Epidermal melanocyte (primary cell): ENCODE data around the gene TCOF1.

Experiments used
- DNase-seq: peaks from one replicate; pipeline ENCODE4 v3.0.0; 2011; ENCODE audit warnings: low spot score; ENCODE audit not compliant: insufficient read length

The TCOF1 gene

DNA sequence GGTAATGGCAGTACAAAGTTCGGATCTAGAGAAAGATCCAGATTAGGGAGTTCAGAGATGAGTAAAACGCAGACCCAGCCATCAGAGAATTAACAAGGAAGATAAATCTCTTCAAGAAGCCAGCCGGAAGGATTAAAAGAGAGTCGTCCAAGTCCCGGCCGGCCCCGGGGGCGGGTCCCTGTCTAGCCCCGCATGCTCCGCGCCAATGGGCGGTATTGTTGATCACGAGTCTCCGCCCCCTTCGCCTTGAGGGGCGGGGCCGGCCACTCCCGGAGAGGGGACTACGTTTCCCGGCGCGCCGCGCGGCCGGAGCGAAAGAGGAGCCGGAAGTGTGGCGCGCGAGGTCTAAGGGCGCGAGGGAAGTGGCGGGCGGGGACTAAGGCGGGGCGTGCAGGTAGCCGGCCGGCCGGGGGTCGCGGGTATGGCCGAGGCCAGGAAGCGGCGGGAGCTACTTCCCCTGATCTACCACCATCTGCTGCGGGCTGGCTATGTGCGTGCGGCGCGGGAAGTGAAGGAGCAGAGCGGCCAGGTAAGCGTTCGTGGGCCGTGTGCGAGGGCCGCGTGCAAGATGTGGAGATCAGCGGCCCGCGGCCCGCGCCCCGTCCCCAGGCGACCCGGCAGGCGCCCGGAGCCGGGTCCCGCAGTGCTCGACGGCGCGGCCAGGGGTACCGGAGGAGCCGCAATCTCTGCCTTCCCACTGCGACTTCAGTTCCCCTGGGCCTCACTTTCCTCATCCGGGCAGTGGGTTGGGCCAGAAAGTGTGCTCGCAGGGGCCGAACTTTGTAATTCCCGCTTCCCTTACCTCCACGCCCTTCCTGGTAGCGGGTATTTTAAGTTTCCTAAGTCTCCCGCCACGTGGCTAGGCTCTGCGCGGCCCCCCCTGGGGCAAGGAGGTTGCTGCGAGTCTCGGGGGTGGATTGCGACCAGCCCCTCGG, at the start of gene TCOF1:
Gene TCOF1, plus strand, starts transcription at position 372 of the 935 bp plus-strand sequence. Its CDS starts 50 bp downstream, at position 422.
- DNase-seq, result peak; percentile 89

GRCh38 chr5:150309101-150309885, 48.2 kb upstream of the TCOF1 start:
- no peak for DNase-seq

DNA sequence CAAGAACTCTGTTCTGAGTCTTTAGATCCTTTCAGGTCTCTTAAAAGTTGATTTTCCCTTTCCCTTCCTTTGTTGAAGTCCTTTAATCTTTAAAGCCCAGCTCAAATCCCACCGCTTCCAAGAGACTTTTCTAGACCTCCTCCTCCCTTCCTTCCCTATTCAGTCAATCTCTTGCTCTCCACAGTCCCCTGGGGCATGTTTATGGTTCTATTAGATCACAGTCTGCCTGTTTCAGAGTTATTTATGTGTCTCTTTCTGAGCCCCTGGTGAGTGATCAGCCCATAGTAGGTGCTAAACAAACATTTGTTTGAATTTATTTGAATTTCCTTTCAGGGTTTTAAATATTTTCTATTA, 47.6 kb upstream of the TCOF1 start:
- DNase-seq, result no peak

DNA sequence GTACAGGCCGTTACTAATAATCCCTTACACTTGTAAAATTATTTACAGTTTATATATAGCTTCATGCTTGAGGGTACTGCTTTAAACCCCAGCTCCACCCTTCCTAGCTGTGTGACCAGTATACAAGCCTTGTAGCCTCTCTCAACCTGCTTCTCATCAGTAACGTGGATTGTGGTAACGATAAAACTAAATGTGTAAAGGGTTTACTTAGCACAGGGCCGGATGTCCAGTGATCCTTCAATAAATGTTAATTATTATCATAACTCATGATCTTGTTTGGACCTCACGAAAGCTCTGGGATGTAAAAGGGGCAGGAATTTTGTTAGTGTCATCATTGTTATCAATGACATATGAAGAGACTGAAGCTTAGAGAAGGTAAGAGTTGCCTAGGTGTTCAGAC, 47.3 kb upstream of the TCOF1 start:
- no peak for DNase-seq

GRCh38 chr5:150311015-150311692, 46.3 kb upstream of the TCOF1 start:
- DNase-seq, result no peak

DNA sequence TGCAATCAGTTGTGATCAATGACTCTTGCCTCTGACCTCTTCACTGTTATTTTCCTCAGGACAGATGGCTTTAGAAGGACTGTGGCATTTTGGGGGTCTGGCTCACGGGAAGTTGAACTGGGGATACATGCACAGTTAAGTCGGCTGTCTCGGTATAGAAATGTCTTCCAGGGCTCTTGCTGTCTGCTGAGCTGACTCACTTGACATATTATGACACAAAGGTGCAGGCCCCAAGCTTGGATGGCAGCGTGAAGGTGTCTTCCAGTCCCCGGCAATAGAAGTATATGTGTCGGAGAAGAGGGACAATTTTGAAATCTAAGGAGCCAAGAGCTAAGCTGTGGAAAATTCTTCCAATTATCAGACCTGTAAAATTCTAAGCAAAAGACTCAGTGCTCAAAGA, 45.0 kb upstream of the TCOF1 start:
- no peak for DNase-seq

DNA sequence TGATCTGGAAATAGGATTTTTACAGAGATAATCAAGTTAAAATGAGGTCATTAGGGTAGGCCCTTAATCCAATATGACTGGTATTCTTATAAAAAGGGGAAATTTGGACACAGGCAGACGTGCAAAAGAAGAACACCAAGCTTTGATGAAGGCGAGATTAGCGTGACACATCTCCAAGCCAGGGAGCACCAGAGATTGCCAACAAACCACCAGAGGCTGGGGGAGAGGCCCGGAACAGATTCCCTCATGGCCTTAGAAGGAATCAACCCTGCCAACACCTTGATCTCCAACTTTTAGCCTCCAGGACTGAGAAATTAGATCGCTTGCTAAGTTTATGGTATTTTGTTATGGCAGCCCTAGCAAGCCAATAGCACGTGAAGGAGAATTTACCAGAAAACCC, 44.0 kb upstream of the TCOF1 start:
- DNase-seq, result no peak

DNA sequence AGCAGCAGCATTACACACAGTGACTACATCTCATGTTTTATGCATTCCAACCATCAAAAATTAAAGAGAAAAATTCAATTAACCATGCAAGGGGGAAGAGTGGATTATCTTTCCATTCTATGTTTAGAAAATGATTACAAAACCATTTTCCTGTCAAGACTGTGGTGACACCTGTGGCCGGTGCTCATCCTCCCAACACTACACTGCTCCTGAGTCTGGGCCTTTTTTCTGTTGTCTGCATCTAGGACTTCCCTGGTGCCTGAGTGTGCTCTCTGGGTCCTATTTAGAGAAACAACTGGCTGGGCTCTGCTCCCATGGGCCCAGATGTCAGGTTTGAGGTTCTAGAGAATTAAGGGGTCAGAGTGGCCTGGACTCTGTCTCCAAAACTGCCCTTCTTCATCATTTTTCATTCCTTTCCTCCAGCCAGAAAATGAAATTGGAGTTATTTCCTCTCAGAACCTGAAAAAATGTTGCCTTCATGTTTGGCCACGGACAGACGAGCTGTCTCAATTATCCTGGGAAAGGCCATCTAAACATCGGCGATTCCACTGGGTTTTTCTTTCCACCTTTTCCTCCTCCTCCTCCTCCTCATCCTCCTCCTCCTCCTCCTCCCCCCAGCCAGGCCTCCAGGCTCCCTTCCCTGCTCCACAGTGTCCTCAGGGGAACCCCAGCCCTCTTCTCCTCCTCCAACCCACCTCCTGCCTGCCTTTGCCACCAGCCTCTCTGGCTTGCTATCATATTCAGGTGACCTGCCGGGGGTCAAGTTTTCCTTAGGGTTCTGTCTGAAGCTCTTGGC, 43.4 kb upstream of the TCOF1 start:
- DNase-seq, result no peak

DNA sequence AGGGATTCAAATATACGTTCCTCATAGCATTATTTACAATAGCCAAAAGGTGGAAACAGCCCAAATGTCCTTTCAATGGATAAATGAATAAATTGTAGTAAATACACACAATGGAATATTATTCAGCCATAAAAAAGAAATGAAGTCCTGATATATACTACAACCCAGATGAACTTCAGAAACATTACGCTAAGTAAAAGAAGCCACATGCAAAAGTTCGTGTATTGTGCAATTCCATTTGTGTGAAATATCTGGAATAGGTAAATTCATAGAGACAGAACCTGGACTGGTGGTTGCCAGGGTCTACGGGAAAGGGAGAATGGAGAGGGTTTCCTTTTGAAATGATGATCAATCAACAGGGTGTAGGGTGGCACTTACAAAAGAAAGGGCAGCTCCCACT, 42.3 kb upstream of the TCOF1 start:
- peak; percentile 1 for DNase-seq

DNA sequence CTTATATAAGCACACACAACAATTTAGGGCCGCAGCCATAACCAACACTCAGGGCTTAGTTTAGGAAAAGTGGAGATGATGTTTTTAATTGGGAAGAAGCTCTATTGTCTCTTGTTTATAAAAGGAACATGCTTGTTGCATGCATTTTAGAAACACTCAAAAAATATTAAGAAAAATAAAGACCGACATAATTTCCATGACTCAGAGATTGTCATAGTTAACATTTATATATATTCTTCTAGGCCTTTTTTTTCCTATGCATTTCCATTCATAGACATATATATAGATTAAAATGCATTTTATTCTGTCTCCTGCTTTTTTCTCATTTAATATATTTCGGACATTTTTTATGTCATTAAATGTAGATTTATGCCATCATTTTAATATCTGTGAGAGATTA, 41.2 kb upstream of the TCOF1 start:
- no peak for DNase-seq

GRCh38 chr5:150317048-150318003, 40.2 kb upstream of the TCOF1 start:
- peak; percentile 49 for DNase-seq

DNA sequence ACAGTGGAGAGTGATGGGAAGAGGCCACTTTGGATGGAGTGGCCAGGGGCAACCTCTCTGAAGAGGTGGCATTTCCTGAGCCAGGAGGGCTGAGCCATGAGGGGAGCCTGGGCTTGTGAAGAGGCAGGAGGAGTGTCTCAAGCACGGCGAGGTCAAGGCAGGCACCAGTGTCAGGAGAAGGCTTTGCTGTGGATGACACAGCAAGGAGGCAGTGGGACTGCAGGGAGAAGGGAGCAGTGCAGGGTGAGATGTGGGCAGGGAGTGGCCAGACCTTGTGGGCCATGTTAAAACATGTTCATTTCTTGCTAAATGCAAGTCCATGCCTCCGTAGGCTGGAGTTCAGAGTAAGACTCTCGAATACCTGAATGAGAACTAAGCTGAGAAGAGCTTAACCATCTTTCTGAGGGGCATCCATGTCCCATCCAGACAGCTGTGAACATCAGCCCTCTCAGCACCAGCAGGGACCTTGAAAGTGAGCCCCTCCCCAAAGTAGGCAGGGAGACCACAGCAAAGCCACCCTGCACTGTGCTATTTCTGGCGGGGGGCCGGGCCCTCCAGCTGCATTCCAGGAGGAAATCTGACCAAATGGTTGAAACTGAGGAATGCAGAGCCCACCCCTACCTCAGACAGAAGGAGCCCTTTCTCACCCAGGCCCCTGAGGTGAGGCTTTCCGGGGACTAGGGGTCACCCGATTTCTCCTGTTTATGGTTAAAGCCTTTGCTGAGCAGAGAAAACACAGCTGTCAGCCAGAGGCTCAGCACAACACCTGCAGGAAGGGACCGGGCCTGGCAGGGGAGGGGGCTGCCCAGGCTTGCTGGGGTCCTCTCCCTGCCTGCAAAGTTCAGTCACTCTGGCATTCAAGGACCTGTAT, 38.6 kb upstream of the TCOF1 start:
- DNase-seq, result no peak

- no peak for DNase-seq
These were observed 38.1 kb upstream of the TCOF1 start for GRCh38 chr5:150319484-150319790.

GRCh38 chr5:150320044-150320613, 37.4 kb upstream of the TCOF1 start:
- peak; percentile 49 for DNase-seq

- no peak for DNase-seq
These were observed 36.3 kb upstream of the TCOF1 start for GRCh38 chr5:150321211-150321610.

GRCh38 chr5:150321784-150322183, 35.7 kb upstream of the TCOF1 start:
- no peak for DNase-seq

DNA sequence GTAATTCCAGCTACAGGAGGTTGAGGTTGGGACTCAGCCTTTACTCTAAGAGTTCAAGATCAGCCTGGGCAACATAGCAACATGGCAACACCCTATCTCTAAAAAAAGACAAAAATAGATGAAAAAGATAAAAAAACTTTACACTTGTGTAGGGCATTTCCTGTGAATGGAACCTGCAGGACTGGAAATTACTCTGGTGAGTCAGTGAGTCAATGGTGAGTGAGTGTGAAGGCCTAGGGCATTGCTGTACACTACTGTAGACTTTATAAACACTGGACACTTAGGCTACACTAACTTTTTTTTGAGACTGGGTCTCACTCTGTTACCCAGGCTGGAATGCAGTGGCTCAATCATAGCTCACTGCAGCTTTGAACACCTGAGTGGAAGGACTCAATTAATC, 35.3 kb upstream of the TCOF1 start:
- no peak for DNase-seq

GRCh38 chr5:150323092-150323491, 34.4 kb upstream of the TCOF1 start:
- no peak for DNase-seq

GRCh38 chr5:150323819-150324218, 33.7 kb upstream of the TCOF1 start:
- no peak for DNase-seq
